Activated CD8-positive, alpha-beta memory T cell treated with anti-CD3 and anti-CD28 coated beads for 48 hours (primary cell): ENCODE results near the gene PIK3CA.
"Not testable (repeated sequence)": the region's sequence is repeated elsewhere in the genome, so short reads cannot be mapped to it uniquely, and the experiment has no call there.

Source experiments
- DNase-seq, 3 experiments: peaks; one replicate each; pipeline ENCODE4 v3.0.0-alpha.2; 2020; ENCODE audit warnings: low read depth in 2 of 3, low spot score in 2 of 3

Gene PIK3CA

GRCh38 chr3:179147873-179148615, at the start of gene PIK3CA:
PIK3CA (plus strand) TSS chr3:179148357; CDS start chr3:179198826, 50,469 bp downstream.
- DNase-seq: peak; percentile 37 to 75 (median 65)

GRCh38 chr3:179098388-179099077, 49.6 kb upstream of the PIK3CA start:
- no peak for DNase-seq

- no peak for DNase-seq
These were observed 47.5 kb upstream of the PIK3CA start for GRCh38 chr3:179100652-179101051.

DNA sequence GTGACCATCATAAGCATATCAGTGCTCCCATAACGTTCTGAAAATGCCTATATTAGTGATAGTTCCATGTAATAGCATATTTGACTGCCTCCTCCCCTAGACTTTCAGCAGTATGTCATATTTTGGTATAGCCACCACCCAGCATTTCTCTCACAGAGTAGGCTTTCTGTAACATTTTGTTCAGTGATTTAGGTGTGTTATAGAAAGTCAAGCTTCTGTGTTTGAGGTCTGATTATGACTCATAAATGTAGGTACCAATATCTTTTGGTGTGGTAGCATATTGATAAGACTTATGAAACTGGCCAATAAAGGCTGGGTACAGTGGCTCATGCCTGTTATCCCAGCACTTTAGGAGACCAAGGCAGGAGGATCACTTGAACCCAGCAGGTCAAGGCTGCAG, 42.3 kb upstream of the PIK3CA start:
- DNase-seq: no peak

DNA sequence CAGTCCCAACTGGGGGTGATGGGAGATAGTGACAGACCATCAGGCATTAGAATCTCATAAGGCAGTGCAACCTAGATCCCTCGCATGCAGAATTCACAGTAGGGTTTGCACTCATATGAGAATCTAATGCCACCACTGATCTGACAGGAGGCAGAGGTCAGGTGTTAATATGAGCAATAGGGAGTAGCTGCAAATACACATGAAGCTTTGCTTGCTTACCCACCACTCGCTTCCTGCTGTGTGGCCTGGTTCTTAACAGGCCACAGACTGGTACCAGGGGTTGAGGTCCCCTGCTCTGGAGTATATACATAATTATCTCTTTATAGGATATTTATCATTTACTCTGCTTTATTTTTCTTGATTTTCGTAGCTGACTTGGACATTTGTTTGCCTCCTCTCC, 40.5 kb upstream of the PIK3CA start:
- no peak for DNase-seq

- no peak for DNase-seq
These were observed 40.1 kb upstream of the PIK3CA start for GRCh38 chr3:179108086-179108485.

DNA sequence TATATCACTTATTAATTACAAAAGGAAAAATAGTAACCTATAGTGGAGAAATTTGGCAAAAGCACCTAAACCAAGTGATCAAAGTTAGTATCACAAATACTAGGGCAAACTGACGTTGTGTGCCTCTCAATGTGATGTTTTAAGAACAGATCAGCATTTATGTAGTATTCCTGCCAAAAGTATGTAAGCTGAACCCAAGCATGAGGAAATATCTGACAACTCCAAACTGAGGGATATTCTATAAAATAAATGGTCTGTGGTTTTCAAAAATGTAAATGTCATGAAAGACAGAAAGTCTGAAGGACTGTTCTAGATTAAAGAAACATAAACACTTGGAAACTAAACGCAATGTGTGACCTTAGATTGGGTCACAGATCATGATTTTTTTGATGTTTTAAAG, 34.3 kb upstream of the PIK3CA start:
- no peak for DNase-seq

- DNase-seq: not testable (repeated sequence)
These were observed 32.7 kb upstream of the PIK3CA start for GRCh38 chr3:179115444-179115843.

DNA sequence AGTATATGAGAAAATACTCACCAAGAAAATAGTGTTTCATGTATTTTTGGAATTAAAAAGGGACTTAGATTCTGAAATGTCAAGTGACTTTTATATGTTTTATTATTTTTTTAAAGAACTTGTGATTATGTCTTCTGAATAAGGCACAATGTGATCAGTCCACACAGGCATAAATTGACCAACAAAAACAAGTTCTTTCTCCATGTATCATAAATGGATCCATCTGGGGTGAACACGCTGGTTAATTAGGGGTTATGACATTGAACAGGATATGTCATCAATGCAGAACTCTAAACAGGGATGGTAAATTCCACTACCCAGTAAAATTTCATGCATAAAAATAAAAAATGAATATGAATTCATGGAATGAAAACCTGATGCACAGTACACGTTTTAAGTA, 31.3 kb upstream of the PIK3CA start:
- DNase-seq: no peak

DNA sequence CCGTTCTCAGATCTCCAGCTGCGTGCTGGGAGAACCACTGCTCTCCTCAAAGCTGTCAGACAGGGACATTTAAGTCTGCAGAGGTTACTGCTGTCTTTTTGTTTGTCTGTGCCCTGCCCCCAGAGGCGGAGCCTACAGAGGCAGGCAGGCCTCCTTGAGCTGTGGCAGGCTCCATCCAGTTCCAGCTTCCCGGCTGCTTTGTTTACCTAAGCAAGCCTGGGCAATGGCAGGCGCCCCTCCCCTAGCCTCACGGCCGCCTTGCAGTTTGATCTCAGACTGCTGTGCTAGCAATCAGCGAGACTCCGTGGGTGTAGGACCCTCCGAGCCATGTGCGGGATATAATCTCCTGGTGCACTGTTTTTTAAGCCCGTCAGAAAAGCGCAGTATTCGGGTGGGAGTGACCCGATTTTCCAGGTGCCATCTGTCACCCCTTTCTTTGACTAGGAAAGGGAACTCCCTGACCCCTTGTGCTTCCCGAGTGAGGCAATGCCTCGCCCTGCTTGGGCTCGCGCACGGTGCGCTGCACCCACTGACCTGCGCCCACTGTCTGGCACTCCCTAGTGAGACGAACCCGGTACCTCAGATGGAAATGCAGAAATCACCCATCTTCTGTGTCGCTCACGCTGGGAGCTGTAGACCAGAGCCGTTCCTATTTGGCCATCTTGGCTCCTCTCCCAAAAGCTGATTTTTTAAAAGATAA, 15.8 kb upstream of the PIK3CA start:
- not testable (repeated sequence) for DNase-seq

DNA sequence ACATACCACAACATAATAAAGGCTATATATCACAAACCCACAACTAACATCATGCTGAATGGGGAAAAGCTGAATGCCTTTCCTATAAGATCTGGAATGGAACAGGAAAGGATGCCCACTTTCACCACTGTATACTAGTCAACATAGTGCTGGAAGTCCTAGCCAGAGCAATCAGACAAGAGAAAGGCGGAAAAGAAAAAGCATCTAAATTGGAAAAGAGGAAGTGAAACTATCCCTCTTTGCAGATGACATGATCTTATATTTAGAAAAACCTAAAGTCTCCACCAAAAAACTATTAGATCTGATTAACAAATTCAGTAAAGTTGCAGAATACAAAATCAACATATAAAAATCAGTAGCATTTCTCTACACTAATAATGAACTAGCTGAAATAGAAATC, 14.6 kb upstream of the PIK3CA start:
- DNase-seq: no peak

DNA sequence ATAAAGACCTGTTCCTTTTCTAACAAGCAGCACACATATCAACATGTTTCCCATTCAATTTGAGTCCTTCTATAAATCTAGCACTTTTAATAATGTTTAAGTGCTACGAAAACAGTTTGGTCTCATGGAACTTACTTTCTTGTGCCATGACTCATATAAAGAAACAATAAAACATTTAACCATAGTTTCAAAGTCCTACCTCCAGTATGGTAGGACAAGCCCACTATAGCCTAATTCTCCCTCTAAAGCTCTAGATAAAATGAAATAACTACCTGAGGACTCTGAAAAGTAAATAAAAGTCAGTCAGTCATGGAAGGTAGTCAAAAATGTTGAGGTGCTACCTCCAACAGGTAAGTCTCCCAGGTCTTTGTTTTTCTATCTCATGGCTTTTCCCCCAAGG, 12.0 kb upstream of the PIK3CA start:
- no peak for DNase-seq

GRCh38 chr3:179141890-179142289, 6.3 kb upstream of the PIK3CA start:
- no peak for DNase-seq

GRCh38 chr3:179146911-179147513, 1.1 kb upstream of the PIK3CA start:
- DNase-seq: peak in 1 of 3 experiments; percentile 5

DNA sequence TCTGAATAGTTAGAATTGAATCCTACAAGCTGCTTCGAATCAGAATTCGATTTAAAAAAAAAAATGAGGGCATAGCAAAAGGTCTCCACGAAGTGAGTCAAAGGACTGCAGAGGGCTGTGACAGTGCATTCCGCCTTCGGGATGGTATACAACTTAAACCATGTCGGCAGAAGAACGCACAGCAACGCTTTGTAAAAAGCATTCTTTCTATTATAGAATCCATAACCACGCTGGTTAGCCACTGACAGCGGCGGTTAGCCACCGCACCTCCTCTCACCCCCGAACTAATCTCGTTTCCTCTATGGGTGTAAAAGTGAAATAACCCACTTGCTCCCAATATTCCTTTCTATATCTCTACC, 664 bp upstream of the PIK3CA start:
- peak; percentile 48 to 58 (median 57) for DNase-seq

- peak; percentile 17 to 39 (median 18) for DNase-seq
These were observed 654 bp downstream of the PIK3CA start for GRCh38 chr3:179148616-179149405.

- DNase-seq: peak in 1 of 3 experiments; percentile 6
These were observed 1.3 kb downstream of the PIK3CA start for GRCh38 chr3:179149406-179149867.

- no peak for DNase-seq
These were observed 1.8 kb downstream of the PIK3CA start for GRCh38 chr3:179149951-179150350.

DNA sequence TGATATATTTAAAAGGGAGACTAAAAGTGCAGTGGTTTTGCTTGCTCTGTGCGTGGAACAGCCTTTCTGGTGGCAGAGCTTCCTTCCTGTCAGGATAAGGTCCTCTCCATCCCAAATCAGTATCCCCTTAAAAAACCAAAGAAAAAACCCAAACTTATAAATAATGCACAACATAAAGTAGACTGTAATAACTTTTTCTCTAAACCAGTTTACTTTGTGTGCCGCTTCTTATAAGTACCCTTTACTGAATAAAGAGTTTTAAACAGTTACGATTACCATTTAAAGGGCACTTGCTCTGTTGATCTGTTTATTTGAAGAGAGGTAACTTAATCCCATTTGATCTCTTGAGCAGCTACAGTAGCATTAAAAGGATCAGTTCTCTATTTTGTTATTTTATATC, 2.5 kb downstream of the PIK3CA start:
- no peak for DNase-seq

GRCh38 chr3:179151474-179151873, 3.3 kb downstream of the PIK3CA start:
- DNase-seq: no peak

GRCh38 chr3:179156170-179156569, 8.0 kb downstream of the PIK3CA start:
- no peak for DNase-seq
